Neural cell (in vitro differentiated cells): ENCODE data around the gene OGFOD3. TPM values are rescaled to one million over a fixed set of nuclear protein-coding genes. Genes with fewer than 3 reads are reported as not detected.

Experiments
- H2AFZ ChIP-seq: fragments of 200-600, 300-800 bp; sonication (generic), shearing (Covaris generic); 2 replicates; pipeline ENCODE4 v1.6.0; 2014; ENCODE audit warnings: low read depth, mild to moderate bottlenecking, antibody characterized with exemption, low read length, moderate library complexity
- H3F3A ChIP-seq: fragments of 200-600 bp; shearing (Covaris generic); 2 replicates; pipeline ENCODE4 v1.6.1; 2016; ENCODE audit warnings: mild to moderate bottlenecking, moderate library complexity, mixed read lengths, antibody characterized with exemption, low read length; ENCODE audit not compliant: insufficient read depth, poor library complexity, severe bottlenecking
- H3K27ac ChIP-seq: fragments of 200-600, 300-800 bp; sonication (generic), shearing (Covaris generic); 2 replicates; pipeline ENCODE4 v1.5.1; 2014; ENCODE audit warnings: mild to moderate bottlenecking, low read length, moderate library complexity
- H3K27me3 ChIP-seq: fragments of 300-800, 200-600 bp; sonication (generic), shearing (Covaris generic); 2 replicates; pipeline ENCODE4 v1.6.0; 2014; ENCODE audit warnings: mild to moderate bottlenecking, low read depth, low read length, moderate library complexity; ENCODE audit not compliant: insufficient read depth
- H3K36me3 ChIP-seq: fragments of 300-800, 200-600 bp; sonication (generic), shearing (Covaris generic); 2 replicates; pipeline ENCODE4 v1.5.1; 2014; ENCODE audit warnings: mild to moderate bottlenecking, antibody characterized with exemption, low read length, moderate library complexity; ENCODE audit not compliant: insufficient read depth
- H3K4me2 ChIP-seq: fragments of 300-800, 200-600 bp; sonication (generic), shearing (Covaris generic); 2 replicates; pipeline ENCODE4 v1.6.0; 2014; ENCODE audit warnings: mild to moderate bottlenecking, low read length
- H3K4me3 ChIP-seq: fragments of 300-800, 200-600 bp; sonication (generic), shearing (Covaris generic); 2 replicates; pipeline ENCODE4 v1.5.1; 2014; ENCODE audit warnings: mild to moderate bottlenecking, low read length, moderate library complexity
- H3K79me2 ChIP-seq: fragments of 200-600 bp; shearing (Covaris generic); replicated peaks from 2 replicates; pipeline ENCODE4 v1.6.0; 2014; ENCODE audit warnings: mild to moderate bottlenecking, low read length, moderate library complexity; ENCODE audit not compliant: insufficient read depth
- H3K9ac ChIP-seq: fragments of 300-800, 200-600 bp; sonication (generic), shearing (Covaris generic); 2 replicates; pipeline ENCODE4 v1.6.1; 2016; ENCODE audit warnings: mild to moderate bottlenecking, low read length, mixed read lengths
- H3K9me2 ChIP-seq: fragments of 200-600 bp; shearing (Covaris generic); 2 replicates; pipeline ENCODE4 v1.6.1; 2016; ENCODE audit warnings: mild to moderate bottlenecking, low read length, mixed read lengths; ENCODE audit not compliant: insufficient read depth
- H3K9me3 ChIP-seq: fragments of 200-600, 300-800 bp; sonication (generic), shearing (Covaris generic); 2 replicates; pipeline ENCODE4 v1.6.1; 2016; ENCODE audit warnings: mild to moderate bottlenecking, mixed run types, low read length, moderate library complexity, mixed read lengths
- H4K20me1 ChIP-seq: fragments of 200-600 bp; shearing (Covaris generic); 2 replicates; pipeline ENCODE4 v1.6.1; 2016; ENCODE audit warnings: mild to moderate bottlenecking, mixed run types; ENCODE audit not compliant: insufficient read depth
- EP300 ChIP-seq: fragments of 450-650 bp; conservative IDR thresholded peaks from 2 replicates; pipeline ENCODE4 v1.6.1; 2014; ENCODE audit warnings: antibody characterized with exemption, mild to moderate bottlenecking, moderate library complexity; ENCODE audit not compliant: poor library complexity, severe bottlenecking
- EZH2 ChIP-seq: fragments of 200-600, 300-800 bp; shearing (Covaris generic), sonication (generic); IDR thresholded peaks from 2 replicates; pipeline ENCODE4 v1.6.1; 2014; ENCODE audit warnings: antibody characterized with exemption, low read length, borderline replicate concordance, mild to moderate bottlenecking; ENCODE audit not compliant: insufficient read depth, poor library complexity, severe bottlenecking
- MXI1 ChIP-seq: fragments of 450-650 bp; conservative IDR thresholded peaks from 2 replicates; pipeline ENCODE4 v1.6.1; 2014; ENCODE audit warnings: antibody characterized with exemption, mild to moderate bottlenecking; ENCODE audit not compliant: poor library complexity, severe bottlenecking
- POLR2AphosphoS5 ChIP-seq: IDR thresholded peaks from 2 replicates; pipeline ENCODE4 v1.6.1; 2012
- RAD21 ChIP-seq: fragments of 450-650 bp; conservative IDR thresholded peaks from 2 replicates; pipeline ENCODE4 v1.6.1; 2014; ENCODE audit warnings: antibody characterized with exemption, mild to moderate bottlenecking, moderate library complexity
- SMC3 ChIP-seq: fragments of 450-650 bp; conservative IDR thresholded peaks from 2 replicates; pipeline ENCODE4 v1.6.1; 2014; ENCODE audit warnings: antibody characterized with exemption, mild to moderate bottlenecking, moderate library complexity; ENCODE audit not compliant: poor library complexity
- TAF1 ChIP-seq: IDR thresholded peaks from 2 replicates; pipeline ENCODE4 v1.6.1; 2012; ENCODE audit warnings: low read depth
- polyA plus RNA-seq: library from polyadenylated mRNA; depleted of rRNA; stranded (reverse); fragments of >200 nt; gene quantifications from 2 replicates; pipeline ENCODE4 v1.2.3, GENCODE V29; 2014
- TF ChIP-seq, protein P1 (sequence below): fragments of 450-650 bp; IDR thresholded peaks from 2 replicates; pipeline ENCODE4 v1.5.1; 2014; ENCODE audit warnings: antibody characterized with exemption, mild to moderate bottlenecking, moderate library complexity; ENCODE audit not compliant: poor library complexity, severe bottlenecking
- TF ChIP-seq, protein P2 (sequence below): IDR thresholded peaks from 2 replicates; pipeline ENCODE4 v1.6.1; 2012; ENCODE audit warnings: borderline replicate concordance

The OGFOD3 gene
- polyA plus RNA-seq, 1 donor from 2014 or later = 22.6 TPM

DNA sequence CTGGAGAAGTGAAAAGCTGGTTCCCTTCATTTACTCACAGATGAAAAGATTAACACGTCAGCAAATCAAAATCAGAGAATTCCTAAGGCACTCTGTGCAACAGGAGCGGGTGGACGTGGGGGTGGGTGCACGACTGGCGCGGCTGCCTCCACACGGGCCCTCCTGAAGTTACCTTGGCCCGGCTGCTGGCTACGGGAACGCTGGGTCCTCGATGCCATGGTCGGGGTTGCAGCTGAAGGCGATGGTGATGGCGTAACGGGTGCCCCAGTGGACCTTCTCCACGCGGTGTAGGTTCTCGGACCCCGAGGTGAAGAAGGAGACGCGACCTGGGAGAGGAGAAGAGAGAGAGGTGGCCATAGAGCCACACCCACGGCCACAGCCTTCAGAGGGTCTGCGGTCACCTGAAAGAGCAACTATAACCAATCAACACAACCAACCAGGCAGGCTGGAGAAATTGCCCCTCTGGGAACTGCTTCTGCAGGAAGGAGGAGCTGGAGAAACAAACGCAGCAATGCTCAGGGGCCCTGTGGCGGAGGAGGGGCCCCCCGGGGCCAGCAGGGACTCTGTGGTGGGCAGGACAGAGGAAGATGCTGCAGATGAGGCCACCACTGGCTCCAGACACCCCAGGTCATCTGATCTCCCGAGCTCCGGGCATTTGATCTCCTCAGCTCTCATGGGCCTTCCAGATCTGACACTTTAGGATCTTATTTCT, 26.0 kb downstream of the OGFOD3 start:
- Histone ChIP-seq H3K27ac (no peak overlapping the region), H4K20me1 (no peaks in the 10 kb centered on the region), H3K36me3 (no peaks in the 10 kb centered on the region), H3K79me2 (no peaks in the 10 kb centered on the region), H3F3A (no peaks in the 10 kb centered on the region), H3K9me3 (no peaks in the 10 kb centered on the region), H3K4me3 (no peak overlapping the region), H2AFZ (no peak overlapping the region), H3K9ac (no peak overlapping the region), H3K4me2 (no peak overlapping the region), H3K27me3 (no peaks in the 10 kb centered on the region), H3K9me2 (no peaks in the 10 kb centered on the region)
- TF ChIP-seq, protein P1, sequence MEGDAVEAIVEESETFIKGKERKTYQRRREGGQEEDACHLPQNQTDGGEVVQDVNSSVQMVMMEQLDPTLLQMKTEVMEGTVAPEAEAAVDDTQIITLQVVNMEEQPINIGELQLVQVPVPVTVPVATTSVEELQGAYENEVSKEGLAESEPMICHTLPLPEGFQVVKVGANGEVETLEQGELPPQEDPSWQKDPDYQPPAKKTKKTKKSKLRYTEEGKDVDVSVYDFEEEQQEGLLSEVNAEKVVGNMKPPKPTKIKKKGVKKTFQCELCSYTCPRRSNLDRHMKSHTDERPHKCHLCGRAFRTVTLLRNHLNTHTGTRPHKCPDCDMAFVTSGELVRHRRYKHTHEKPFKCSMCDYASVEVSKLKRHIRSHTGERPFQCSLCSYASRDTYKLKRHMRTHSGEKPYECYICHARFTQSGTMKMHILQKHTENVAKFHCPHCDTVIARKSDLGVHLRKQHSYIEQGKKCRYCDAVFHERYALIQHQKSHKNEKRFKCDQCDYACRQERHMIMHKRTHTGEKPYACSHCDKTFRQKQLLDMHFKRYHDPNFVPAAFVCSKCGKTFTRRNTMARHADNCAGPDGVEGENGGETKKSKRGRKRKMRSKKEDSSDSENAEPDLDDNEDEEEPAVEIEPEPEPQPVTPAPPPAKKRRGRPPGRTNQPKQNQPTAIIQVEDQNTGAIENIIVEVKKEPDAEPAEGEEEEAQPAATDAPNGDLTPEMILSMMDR = no peak

DNA sequence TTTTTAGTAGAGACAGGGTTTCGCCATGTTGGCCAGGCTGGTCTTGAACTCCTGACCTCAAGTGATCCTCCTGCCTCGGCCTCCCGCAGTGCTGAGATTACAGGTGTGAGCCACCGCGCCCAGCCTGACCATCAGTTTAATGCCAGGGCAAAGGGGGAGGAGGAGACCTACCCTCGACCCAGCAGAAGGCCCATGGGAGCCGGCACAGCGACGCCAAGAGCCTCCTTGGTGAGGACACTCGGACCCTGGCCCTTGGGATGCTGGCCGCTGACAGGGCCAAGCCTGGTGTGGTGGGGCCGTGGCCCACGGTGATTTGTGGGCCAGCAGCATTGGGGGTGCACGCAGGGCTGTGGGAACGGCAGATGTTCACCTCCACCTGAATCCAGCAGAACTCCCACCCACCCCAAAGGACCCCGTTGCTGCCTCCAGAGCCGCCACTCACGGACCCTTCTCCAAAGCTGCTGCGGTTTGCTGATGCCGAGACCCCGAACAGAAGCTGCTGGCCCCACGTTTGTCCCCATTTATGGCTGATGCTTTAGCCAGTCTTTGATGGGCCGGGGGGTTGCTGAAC, 26.8 kb downstream of the OGFOD3 start:
- TF ChIP-seq, protein P1 = no peak
- no peak for TF ChIP-seq TAF1
- no peak for TF ChIP-seq RAD21
- TF ChIP-seq EP300 = no peak
- no peak for TF ChIP-seq MXI1
- no peak for TF ChIP-seq POLR2AphosphoS5
- TF ChIP-seq, protein P2, sequence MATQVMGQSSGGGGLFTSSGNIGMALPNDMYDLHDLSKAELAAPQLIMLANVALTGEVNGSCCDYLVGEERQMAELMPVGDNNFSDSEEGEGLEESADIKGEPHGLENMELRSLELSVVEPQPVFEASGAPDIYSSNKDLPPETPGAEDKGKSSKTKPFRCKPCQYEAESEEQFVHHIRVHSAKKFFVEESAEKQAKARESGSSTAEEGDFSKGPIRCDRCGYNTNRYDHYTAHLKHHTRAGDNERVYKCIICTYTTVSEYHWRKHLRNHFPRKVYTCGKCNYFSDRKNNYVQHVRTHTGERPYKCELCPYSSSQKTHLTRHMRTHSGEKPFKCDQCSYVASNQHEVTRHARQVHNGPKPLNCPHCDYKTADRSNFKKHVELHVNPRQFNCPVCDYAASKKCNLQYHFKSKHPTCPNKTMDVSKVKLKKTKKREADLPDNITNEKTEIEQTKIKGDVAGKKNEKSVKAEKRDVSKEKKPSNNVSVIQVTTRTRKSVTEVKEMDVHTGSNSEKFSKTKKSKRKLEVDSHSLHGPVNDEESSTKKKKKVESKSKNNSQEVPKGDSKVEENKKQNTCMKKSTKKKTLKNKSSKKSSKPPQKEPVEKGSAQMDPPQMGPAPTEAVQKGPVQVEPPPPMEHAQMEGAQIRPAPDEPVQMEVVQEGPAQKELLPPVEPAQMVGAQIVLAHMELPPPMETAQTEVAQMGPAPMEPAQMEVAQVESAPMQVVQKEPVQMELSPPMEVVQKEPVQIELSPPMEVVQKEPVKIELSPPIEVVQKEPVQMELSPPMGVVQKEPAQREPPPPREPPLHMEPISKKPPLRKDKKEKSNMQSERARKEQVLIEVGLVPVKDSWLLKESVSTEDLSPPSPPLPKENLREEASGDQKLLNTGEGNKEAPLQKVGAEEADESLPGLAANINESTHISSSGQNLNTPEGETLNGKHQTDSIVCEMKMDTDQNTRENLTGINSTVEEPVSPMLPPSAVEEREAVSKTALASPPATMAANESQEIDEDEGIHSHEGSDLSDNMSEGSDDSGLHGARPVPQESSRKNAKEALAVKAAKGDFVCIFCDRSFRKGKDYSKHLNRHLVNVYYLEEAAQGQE = no peak
- TF ChIP-seq EZH2 = no peak
- no peak for TF ChIP-seq SMC3
- no peak overlapping the region for H3K4me2 ChIP-seq
- no peaks in the 10 kb centered on the region for H3F3A ChIP-seq
- no peaks in the 10 kb centered on the region for H4K20me1 ChIP-seq
- no peaks in the 10 kb centered on the region for H3K9me2 ChIP-seq
- H3K27ac ChIP-seq = no peak overlapping the region
- H3K27me3 ChIP-seq = no peaks in the 10 kb centered on the region
- H3K36me3 ChIP-seq = no peaks in the 10 kb centered on the region
- H3K4me3 ChIP-seq = no peak overlapping the region
- H3K9me3 ChIP-seq = no peaks in the 10 kb centered on the region
- no peak overlapping the region for H2AFZ ChIP-seq
- no peaks in the 10 kb centered on the region for H3K79me2 ChIP-seq
- no peak overlapping the region for H3K9ac ChIP-seq
